T-helper 22 cell (primary cell): ENCODE results near the gene CLSTN1.

ENCODE experiments used
- DNase-seq: peaks from one replicate; pipeline ENCODE4 v3.0.0-alpha.2; 2020; ENCODE audit warnings: low read depth

CLSTN1 gene

DNA sequence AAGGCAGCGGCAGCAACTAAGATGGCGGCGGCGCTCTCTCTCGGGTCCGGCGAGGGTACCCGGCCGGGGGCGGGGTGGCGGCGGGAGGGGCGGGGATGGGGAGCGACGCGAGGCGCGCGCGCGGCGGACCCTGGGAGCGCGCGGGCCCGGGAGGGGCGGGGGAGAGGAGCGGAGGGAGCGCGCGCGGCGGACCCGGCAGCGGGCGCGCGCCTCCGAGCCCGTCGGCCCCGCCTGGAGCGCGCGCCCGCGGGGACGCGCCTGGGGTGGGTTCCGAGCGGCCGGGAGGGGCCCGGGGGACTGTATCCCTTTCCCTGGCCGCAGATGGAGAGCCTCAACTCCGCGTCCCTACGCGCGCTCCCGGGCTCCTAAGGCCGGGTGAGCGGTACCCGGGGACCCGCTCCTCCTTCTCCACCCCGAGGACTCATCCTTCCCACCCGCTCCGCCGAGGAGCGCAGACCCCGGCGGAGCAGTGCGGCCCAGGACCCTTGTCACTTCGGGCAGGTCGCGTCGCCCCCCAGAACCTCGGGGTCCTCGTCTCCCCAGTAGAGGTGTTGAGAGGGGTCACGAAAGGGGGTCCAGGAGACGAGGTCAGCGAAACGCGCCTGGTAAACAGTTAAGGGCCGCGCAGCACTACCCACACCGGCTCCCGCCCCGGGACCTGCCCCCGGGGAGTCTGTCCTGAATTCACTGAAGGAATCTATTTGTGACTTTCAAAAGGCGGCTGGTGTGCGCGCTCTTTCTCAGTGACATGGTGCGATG is at the start of gene CLSTN1:
Gene CLSTN1, minus strand, starts transcription at position 23 of the 759 bp plus-strand sequence. CDS start 232 bp downstream, outside the sequence.
- DNase-seq, result peak; percentile 80

DNA sequence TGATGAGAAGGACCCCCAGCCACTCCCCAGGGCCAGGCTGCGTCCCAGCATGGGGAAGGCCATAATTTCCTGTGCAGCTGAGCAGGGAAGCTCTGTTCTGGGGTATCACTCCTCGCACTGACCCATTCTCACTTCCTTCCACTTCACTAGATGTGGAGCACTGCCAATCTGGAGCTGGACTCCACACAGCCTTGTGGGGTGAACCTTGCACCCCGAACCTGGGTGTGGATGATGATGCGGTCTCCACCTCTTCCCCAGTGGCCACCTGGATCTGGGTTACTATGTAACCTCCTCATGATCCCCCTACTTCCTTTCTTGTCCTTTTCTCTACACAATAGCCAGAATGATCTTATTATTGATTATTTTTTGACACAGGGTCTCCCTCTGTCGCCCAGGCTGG is 49.6 kb upstream of the CLSTN1 start:
- DNase-seq, result no peak

DNA sequence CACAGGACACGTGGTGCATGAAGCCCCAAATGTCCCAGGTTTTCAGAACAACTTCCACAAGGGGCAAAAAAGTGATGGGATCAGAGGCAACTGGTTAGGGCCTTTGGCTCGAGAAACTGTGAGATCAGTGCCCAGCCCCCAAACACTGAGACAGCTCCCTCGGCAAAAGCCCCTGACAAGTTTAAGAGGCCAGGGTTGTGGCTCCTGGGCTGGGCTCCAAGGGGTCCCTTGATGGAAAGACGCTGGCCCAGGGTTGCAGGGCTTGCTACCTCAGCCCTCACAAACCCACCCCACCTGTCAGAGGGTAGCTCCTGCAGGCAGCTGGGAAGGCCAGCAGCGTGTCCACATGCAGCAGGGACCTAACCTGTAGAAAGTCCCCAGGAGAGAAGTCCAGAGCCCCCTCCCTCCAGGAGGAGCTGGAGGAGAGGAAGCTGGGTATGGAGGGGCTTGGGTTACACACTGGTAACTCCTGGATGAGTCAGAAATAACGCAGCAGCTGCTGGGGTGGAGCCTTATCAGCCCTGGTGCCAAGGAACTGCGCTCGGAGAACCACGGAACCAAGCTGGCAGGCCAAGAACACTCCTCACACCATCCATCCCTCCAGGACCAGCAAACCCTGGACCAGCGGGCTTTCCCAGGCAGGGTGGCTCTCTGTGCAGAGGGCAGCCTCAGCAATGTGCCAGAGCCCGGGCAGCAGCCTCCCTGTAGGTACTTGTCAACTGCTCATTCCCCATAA is 48.8 kb upstream of the CLSTN1 start:
- DNase-seq, result no peak

DNA sequence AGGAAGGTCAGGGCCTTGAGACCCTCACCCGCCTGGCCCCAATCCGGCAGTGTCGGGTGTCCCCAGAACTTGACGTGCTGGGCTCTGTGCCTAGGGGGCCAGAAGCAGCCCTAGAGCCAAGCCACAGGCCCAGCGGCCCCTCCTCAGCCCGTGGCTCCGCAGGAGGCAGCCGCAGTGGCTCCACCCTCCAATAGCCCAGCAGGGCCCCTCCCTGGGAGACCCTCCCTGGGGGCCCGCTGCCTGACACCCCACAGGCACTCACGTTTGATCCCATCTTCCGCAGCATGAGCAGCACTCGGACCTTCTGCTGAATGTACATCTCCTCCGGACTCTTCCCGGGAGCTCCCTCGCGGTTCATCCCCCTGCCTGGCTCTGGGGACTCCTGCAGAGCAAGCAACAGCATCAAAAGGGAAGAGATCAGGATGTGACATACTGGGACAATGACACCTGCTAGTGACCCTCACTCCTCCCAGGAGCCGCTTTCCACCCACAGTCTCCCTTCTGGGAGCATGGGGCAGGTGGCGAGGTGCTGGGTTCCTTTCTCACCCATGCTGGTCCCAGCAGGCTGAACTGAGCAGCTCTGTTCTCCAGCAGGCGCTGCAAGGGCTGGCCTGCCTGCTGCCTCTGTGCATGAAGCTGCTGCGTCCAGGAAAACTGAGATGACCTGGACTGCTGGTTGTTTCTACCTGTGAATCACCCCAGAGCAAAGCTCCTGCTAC is 48.1 kb upstream of the CLSTN1 start:
- DNase-seq, result no peak

DNA sequence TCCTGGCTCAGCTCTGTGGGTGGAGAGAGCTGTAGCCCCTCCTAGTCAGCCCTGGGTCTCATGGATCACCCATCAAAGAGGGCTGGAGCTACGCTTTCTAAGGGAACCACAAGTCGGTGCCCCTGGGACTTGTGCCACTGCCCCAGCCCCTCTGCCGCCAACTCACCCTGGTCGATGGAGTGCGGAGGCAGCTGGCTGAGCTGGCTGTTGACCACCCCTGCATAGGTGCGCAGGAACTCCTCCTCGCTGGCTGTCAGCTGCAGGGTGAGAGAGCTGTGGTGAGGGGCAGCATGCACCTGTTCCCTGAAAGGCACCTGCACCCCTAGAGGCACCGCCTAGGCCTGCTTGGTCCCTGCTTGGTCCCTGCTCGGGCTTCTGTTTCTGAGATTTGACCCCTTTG is 47.3 kb upstream of the CLSTN1 start:
- DNase-seq, result no peak

DNA sequence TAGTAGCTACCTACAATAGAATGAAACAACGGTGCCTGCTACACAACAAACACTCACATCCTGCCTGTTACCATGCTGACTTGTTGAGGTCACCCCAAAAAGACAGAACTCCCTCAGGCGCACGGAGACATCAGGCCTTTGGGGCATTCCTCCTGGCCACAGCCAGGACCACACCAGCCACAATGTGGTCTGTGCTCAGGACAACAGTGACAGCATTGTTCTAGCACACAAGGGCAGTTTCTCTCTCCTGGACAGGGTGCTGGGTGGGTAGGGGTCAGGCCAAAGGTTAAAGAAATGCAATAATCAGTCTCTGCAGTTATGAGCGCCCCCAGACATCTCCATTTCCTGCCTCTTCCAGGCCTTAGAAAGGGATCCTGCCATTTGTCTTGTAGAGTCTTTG is 46.8 kb upstream of the CLSTN1 start:
- DNase-seq, result no peak

DNA sequence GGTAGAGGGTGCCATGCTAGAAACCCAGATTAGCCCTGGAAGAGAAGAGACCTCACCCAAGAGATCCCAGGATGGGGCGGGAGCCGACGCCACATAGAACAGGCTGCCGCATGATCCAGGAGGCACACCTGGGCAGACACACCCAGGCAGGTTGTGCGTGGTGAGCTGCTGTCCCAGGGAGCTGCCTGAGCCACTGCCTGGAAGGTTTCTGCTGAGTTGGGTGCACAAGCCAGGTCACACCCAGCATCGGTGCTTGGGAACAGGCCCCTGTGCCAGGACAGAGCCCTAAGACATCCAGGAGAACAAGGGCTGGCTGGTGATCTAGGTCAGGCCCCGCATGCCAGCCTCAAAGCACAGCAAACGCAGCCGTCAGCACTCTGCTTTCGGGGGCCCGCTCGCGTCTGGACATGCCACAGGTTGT is 46.1 kb upstream of the CLSTN1 start:
- DNase-seq, result no peak

DNA sequence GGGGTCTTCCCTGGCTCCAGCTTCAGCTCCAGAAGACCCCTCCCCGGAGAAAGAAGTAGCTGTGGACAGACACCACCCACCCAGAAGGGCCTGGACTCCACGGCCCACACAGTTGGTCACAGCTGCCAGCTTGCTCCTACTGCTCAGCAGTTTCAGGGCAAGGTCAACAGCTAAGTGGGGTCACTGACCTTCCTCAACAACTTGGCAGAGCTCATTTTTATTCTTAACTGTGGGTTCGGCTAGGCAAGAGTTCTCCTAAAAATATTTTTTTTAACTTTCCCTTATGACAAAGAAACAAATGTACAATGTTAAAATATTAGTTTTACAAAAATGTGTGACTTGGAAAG is 44.5 kb upstream of the CLSTN1 start:
- no peak for DNase-seq

DNA sequence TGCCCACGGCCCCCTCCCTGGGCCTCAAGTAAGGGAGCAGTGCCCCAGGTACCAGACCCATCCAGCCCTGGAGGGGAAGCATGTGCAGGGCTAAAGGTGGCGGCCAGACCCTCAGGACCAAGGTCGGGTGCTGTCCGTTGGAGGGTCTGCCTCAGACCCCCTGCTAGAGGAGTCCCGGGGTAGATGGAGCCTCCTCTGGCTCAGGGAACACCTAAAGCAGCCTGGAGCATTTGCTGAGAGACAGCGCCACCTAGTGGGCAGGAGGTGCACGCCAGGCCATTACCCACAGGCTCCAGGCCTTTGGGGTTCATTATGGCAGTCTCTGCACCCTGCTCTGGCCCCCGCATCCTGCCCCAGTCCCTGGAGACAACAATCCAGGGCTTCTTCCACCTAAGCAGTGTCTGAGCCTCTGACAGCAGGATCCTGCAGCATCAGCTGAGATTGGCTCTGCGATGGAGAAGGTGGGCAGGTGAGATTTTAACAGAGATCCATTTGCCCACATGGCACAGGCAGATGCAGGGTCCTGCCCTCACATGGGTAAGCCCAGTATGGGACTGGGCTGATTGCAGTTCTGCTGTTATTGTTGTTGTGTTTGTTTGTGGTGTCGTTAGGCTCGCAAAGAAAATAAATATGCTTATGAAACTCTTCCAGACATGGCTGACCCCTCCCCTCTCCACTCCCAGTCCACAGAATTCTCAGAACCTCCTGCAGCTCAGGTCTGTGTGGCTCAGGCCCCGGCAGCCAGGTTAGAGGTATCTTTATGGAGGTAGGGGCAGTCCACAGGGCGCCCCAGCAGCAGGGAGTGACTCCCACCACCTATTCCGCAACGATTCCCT is 43.9 kb upstream of the CLSTN1 start:
- DNase-seq, result peak; percentile 61

DNA sequence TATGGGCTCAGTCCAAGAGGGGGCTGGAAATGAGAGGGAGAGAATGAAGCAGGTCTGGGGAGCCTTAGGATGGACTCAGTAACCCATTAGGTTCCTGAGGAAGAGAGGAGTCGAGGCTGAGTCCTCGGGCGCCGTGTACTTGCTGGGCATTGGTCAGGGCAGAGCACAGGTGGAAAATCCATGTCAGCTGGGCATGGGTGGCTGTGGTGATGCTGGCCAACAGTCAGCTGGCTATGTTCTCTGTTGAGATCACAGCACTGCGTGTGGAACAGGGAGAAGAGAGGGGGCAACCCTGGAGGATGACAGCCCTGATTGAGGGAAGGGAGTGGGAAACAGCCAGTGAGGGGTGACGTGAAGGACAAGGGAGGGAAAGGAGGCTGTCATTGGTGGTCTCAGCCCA is 43.1 kb upstream of the CLSTN1 start:
- DNase-seq, result no peak

DNA sequence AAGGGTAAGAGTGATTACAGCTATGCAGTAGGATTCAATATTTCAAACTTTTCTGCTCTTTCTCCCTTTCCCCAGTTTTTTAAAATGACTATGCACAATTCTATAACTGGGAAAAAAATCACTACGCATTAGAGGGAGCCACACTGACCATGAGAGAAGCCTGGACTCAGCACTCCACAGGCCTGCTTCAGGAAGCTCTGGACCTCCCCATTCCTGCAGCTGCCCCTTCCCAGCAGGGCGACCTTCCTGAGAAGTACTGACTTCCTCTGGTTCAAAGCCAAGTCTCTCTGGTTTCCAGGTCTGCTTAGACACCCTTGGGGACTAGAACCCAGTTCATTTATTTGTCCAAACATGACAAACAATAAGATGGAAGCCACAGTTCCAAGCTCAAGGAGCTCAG is 42.0 kb upstream of the CLSTN1 start:
- DNase-seq, result no peak

DNA sequence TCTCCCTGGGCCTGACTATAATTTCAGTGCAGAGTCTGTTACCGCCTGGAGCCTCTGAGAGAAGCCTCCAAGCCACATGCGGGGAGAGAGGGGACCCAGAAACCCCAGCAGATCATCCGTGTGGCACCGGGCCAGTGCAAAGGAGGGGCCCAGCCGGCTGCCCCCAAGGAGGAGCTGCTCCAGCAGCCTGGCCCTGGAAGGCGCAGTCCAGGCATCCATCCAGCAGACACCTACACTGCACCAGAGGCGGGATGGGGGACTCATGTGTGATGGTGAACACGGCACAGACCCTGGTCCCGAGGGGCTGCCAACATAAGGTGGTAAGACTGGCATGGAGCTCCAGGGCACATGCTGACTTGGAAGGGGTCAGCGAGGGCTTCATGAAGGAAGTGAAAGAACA is 39.6 kb upstream of the CLSTN1 start:
- DNase-seq, result no peak

DNA sequence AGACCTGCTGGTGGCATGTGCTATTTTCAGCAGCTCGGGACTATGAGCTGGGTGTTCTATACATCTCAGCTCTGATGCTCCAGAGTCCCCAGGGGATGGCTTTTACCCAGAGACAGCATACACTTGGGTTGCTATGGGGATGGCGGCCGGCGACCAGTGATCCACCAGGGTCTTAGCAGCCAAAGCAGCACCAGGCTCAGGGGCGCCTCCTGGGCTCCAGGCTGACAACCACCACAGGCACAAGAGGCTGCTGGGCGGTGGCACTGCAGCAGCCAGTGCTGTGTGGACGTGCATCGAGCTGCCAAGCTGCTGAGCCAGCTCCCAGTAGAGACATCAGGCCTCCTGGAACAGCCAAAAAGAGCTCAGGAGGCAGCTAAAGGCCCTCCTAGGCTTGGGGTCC is 37.6 kb upstream of the CLSTN1 start:
- no peak for DNase-seq

DNA sequence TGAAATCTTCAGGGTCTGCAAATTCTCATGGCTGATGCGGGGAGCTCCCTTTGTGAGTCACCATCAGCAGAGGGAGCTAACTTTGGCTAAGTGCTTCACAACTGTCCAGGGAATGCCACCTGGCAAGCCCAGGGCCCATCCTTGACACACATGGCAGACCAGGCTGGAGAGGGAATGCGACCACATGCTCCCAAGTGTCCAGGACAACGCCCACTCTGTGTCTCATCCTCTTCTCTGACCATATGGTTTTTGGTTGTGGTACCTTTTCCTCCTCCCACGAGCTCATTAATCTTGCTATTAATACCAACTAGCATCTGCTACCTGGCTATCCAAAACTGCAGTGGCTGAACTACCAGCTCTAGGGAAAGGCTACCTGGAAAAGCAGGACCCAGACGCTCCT is 37.1 kb upstream of the CLSTN1 start:
- DNase-seq, result no peak

DNA sequence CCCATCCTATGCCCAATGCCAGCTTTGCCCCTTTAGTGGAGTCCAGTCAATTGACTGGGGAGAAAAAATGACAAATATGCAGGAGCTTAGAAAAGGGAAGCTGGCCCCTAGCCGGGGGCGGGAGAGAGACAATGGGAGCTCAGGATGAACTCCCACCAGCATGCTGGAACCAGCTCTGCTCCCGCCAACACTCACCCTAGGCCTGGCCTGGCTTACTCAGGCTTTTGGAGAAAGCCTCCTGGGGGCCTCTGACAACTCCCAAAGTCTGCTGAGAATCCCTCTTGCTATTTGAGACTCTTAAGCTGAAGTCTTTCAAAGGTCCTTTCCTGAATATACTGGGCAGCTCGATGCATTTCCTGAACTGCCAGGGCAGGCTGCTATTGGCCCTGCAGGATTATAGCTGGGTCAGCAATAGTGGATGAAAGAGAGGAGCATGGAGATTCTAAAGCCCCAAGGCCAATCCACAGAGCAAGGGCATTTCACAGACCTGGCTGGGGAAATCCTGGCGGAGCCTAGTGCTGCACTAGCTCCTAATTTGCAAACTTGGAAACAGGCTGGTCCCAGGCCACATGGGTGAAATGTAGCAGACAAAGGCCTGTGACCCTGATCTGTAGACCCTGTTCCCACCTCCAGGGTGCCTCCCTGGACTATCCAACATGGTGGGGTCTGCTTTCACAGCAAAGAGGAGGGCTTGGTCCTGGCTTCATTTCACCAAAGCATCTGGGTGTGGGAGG is 35.7 kb upstream of the CLSTN1 start:
- DNase-seq, result no peak

DNA sequence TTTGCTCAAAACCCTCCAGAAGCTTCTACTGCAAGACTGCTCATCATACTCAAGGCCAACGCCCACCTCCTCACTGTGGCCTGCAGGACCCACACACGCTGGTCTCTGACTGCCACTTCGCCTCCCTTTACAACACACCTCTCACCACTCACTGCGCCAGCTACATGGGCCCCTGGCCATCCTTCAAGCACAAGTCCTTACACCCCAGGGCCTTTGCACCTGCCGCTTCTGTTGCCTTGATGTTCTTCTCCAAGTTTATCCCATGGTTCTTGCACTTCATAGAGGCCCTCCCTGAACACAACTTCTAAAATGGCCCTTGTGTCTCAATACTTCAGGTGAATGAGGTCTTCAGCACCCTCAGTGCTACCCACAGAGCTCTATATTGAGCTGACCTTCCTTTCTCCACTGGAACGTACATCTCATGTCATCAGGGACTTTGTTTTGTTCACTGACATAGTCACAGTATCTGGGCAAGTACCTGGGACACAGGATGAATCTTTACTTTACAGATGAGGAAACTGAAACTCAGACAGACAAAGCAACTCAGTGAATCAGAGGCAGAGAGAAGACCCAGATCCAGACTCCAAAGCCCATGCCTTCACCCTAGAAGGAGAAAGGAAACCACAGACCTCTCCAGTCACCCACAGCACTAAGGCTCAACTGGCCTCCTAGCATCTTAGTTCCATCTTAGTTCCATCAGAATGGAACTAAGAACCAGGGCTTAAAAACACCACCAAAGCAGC is 34.7 kb upstream of the CLSTN1 start:
- DNase-seq, result no peak

DNA sequence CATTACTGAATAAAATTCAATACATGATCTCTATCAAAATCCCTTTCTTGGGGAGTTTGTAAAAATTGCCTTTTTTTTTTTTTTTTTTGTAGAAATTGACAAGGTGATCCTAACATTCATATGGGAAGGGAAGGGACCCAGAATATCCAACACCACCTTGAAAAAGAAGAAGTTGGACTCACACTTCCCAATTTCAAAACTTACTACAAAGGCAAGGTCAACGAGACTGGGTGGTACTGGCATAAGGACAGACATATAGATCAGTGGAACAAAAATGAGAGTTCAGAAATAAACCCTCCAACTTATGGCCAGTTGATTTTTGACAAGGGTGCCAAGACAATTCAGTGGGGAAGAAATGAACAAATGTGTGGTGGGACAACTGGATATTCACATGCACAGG is 31.4 kb upstream of the CLSTN1 start:
- no peak for DNase-seq

DNA sequence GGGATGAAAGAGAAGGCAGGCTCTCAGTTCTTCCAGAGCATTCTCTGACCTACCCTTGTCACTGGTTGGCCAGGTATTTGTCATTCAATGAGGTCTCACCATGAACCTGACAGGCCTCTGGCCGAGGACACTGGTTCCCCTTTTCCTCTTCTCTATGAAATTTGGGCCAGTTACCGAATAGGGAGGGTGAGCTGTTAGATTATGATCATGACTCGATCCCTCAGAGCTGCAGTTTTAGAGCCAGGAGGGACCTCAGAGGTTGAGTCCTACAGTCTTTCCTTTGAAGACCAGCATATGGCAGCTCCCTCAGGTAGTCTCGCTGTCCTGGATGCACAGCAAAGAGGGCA is 29.5 kb upstream of the CLSTN1 start:
- DNase-seq, result no peak

DNA sequence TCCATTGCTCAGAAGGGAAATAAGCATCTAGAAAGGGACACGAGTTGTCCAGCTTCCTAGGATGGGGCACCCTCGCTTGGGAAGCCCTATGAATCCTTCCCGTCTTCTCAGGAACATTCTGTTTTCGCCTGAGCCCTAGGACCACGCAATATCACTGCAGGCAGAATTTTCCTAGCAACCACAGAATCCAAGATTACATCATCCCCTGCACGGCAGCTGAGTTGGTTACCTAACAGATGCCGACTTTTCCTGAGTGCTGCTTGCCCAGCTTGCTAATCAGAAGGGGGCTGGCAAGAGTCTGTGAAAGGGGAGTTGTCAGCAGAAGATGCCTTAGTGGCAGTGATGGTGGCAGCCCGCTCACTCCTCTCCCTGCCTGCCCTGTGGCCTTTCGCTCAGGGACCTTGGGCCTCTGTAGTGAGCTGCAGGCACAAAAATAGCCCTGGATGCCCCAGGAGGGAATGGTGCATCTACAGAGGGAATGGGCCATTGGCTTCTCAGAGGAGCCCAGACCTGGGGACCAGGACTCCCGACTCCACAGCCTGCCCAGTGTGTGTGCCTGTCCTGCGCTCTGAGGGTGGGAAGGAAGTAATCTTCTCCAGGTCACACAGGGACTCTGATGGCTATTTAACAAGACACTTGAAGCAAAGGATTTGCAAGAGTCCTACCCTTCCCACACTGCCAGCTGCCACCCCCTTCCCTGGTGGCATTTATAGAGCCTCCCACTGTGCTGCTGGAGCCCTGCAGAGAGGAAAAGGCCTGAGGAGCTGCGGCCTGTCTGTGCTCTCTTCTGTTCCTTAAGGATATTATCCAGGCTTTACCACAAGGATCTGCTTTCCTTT is 28.9 kb upstream of the CLSTN1 start:
- DNase-seq, result no peak

DNA sequence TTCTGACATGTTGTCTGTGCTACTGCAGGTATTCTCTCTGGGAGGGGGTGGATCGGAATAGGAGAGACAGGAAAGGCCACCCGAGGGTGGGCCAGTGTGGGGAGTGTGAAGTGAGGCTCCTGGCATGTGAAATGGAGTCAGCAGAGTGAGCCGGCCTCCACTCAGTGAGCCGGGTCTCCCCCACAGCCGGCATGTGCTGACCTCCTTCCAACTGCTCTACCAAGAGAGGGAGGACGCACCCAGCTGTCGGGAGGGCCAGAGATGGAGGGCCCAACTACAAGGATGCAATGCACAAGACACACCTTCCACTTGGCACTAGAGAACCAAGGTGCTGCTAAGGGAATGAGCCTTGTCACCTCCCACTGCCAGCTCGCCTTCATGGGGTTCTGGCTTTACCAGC is 28.2 kb upstream of the CLSTN1 start:
- DNase-seq, result no peak
